Uterus (tissue), 4 donors: ENCODE results near the gene LRRC49. TPM values are rescaled to one million over a fixed set of nuclear protein-coding genes. Genes with fewer than 3 reads are reported as not detected.

Experiments
- DNase-seq, 2 donors: peaks; one replicate each; pipeline ENCODE4 v3.0.0-alpha.2; 2019 to 2020
- H3K27ac ChIP-seq, 2 donors: fragments of 200-600 bp; sonication (generic); 1 replicate in 1 of 2; 2 replicates in 1 of 2; pipeline ENCODE4 v1.5.1; 2016 to 2018
- H3K27me3 ChIP-seq, 2 donors: fragments of 200-600 bp; sonication (generic); one replicate each; pipeline ENCODE4 v1.5.1; 2018 to 2019; ENCODE audit warnings: control low read depth in 1 of 2
- H3K36me3 ChIP-seq, 2 donors: fragments of 200-600 bp; sonication (generic); one replicate each; pipeline ENCODE4 v1.5.1; 2019; ENCODE audit warnings: control low read depth in 1 of 2
- H3K4me1 ChIP-seq, 2 donors: fragments of 200-600 bp; sonication (generic); one replicate each; pipeline ENCODE4 v1.5.1; 2018 to 2019; ENCODE audit warnings: control low read depth in 1 of 2
- H3K4me3 ChIP-seq, 2 donors: fragments of 200-600 bp; sonication (generic); 1 replicate in 1 of 2; 2 replicates in 1 of 2; pipeline ENCODE4 v1.5.1; 2018 to 2019; ENCODE audit warnings: mild to moderate bottlenecking in 1 of 2
- H3K9me3 ChIP-seq, 2 donors: fragments of 200-600 bp; sonication (generic); one replicate each; pipeline ENCODE4 v1.5.1; 2019; ENCODE audit warnings: control low read depth in 1 of 2
- POLR2A ChIP-seq, 2 donors: fragments of 450-650 bp; IDR thresholded peaks; one replicate each; pipeline ENCODE4 v1.6.1; 2016; ENCODE audit warnings: antibody characterized with exemption in 2 of 2, mild to moderate bottlenecking in 1 of 2, moderate library complexity in 1 of 2
- intact Hi-C: fragments of 100-400 bp; cut with DNase I; formaldehyde crosslinking; loops from one replicate; pipeline ENCODE4 v1.15.1; 2023; ENCODE audit warnings: low total_unique reads
- total RNA-seq, 4 donors: library from RNA; depleted of rRNA in 3 of 4; stranded (reverse); fragments of >200 nt in 3 of 4; gene quantifications; one replicate each; pipeline versions ENCODE4 v1.1.0 to v1.2.4, GENCODE V29; 2014 to 2023
- TF ChIP-seq, protein P1 (sequence below), 4 experiments: fragments of 200-600 bp in 2 of 4; fragments of 450-650 bp in 2 of 4; sonication (generic) in 2 of 4; IDR thresholded peaks; one replicate each; pipeline ENCODE4 v1.5.1; 2016 to 2019; ENCODE audit warnings: antibody characterized with exemption in 4 of 4, mild to moderate bottlenecking in 2 of 4, moderate library complexity in 1 of 4
- donor health status: DM: yes; HTN: yes; CAD: no.

The LRRC49 gene
- total RNA-seq, 4 donors from 2014 or later: 13.8 to 48.7 (median 19.7) TPM

GRCh38 chr15:70967646-70968045 lies 75.0 kb downstream of the LRRC49 start:
- Histone ChIP-seq H3K27ac (no peak overlapping the region), H3K4me3 (no peak overlapping the region), H3K27me3 (no peaks in the 10 kb centered on the region), H3K4me1 (no peaks in the 10 kb centered on the region), H3K36me3 (no peaks in the 10 kb centered on the region), H3K9me3 (no peaks in the 10 kb centered on the region)
- intact Hi-C loops: no loop called here
- TF ChIP-seq, protein P1, sequence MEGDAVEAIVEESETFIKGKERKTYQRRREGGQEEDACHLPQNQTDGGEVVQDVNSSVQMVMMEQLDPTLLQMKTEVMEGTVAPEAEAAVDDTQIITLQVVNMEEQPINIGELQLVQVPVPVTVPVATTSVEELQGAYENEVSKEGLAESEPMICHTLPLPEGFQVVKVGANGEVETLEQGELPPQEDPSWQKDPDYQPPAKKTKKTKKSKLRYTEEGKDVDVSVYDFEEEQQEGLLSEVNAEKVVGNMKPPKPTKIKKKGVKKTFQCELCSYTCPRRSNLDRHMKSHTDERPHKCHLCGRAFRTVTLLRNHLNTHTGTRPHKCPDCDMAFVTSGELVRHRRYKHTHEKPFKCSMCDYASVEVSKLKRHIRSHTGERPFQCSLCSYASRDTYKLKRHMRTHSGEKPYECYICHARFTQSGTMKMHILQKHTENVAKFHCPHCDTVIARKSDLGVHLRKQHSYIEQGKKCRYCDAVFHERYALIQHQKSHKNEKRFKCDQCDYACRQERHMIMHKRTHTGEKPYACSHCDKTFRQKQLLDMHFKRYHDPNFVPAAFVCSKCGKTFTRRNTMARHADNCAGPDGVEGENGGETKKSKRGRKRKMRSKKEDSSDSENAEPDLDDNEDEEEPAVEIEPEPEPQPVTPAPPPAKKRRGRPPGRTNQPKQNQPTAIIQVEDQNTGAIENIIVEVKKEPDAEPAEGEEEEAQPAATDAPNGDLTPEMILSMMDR (IDR thresholded peaks at IDR 0.05): no peak
- no peak for TF ChIP-seq POLR2A (IDR thresholded peaks at IDR 0.05)
- no peak for DNase-seq

- H3K4me3 ChIP-seq: no peak overlapping the region
- H3K27ac ChIP-seq: no peak overlapping the region
- no peak for TF ChIP-seq POLR2A (IDR thresholded peaks at IDR 0.05)
- TF ChIP-seq, protein P1 (IDR thresholded peaks at IDR 0.05): peak in 3 of 4 experiments; percentile 18 to 35 (median 28)
- no peak for DNase-seq
- H3K9me3 ChIP-seq: no peaks in the 10 kb centered on the region
- H3K36me3 ChIP-seq: no peaks in the 10 kb centered on the region
- H3K27me3 ChIP-seq: no peaks in the 10 kb centered on the region
- intact Hi-C loops: no loop called here
- H3K4me1 ChIP-seq: no peaks in the 10 kb centered on the region
Measured at GRCh38 chr15:70974004-70974832, 81.6 kb downstream of the LRRC49 start.

DNA sequence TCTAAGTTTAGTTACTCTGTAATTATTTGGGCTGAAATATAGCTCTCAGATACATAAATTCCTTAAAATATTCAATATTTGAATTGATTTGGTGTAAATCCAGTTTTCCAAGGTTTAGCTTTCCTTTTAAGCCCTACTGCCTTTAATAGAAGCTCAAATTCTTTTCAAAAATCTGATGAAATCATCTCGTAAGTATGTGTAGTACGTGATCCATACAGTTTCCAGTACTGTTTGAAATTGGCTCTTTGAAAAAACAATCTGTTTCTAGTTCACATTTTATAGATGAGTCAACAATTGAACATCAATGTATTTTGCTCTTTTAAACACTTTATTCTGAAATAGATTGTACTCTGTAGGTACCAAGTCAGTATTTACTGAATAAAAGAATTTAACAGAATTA lies 84.2 kb downstream of the LRRC49 start:
- H3K4me1 ChIP-seq: no peaks in the 10 kb centered on the region
- H3K9me3 ChIP-seq: no peaks in the 10 kb centered on the region
- intact Hi-C loops: no loop called here
- no peaks in the 10 kb centered on the region for H3K27me3 ChIP-seq
- no peaks in the 10 kb centered on the region for H3K36me3 ChIP-seq
- DNase-seq: no peak
- TF ChIP-seq, protein P1 (IDR thresholded peaks at IDR 0.05): no peak
- no peak for TF ChIP-seq POLR2A (IDR thresholded peaks at IDR 0.05)
- no peak overlapping the region for H3K4me3 ChIP-seq
- H3K27ac ChIP-seq: no peak overlapping the region

DNA sequence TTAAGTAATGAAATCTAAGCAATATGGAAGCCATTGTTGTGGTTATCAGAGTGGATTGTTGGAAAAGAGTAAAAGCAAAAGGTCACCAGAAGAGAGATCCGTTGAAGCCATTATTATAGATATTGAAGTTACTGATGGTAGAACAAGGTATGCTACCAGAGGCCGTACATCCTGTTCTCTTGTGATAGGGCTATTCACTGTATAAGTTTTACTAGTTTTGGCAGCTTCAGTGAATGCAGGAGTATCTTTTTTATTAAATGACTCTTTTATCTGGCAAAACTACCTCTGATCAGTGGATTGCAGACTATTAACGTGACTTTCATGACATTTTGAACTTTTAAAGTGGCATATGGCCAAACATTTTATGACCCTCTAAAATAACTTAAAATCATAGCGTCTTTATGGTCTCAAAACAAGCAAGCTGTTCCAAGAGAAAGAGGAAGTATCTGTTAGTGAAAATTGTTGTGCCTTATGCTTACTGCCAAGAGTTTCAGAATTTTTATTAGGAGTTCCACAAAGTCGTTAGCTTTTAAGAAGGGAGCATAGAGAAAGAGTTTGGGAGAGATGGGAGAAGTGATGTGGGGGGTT lies 102.9 kb downstream of the LRRC49 start:
- Histone ChIP-seq H3K9me3 (no peaks in the 10 kb centered on the region), H3K27me3 (no peaks in the 10 kb centered on the region), H3K4me1 (peaks cover 0 to 6% of the 10 kb centered on the region in 2 donors), H3K36me3 (no peaks in the 10 kb centered on the region), H3K27ac (peak overlapping the region; percentile 30 to 41), H3K4me3 (no peak overlapping the region)
- no peak for DNase-seq
- intact Hi-C loops: no loop called here
- TF ChIP-seq, protein P1 (IDR thresholded peaks at IDR 0.05): no peak
- TF ChIP-seq POLR2A (IDR thresholded peaks at IDR 0.05): no peak

GRCh38 chr15:70998319-70998718 lies 105.7 kb downstream of the LRRC49 start:
- intact Hi-C loops: no loop called here
- no peak for DNase-seq
- no peaks in the 10 kb centered on the region for H3K27me3 ChIP-seq

More at GRCh38 chr15:70998319-70998718, 105.7 kb downstream of the LRRC49 start:
- Histone ChIP-seq H3K27ac (no peak overlapping the region), H3K4me1 (peaks cover 0 to 6% of the 10 kb centered on the region in 2 donors), H3K4me3 (no peak overlapping the region), H3K36me3 (no peaks in the 10 kb centered on the region), H3K9me3 (no peaks in the 10 kb centered on the region)
- TF ChIP-seq, protein P1 (IDR thresholded peaks at IDR 0.05): no peak
- no peak for TF ChIP-seq POLR2A (IDR thresholded peaks at IDR 0.05)
